ENCODE measurements around the gene TMEM95. TPM values are rescaled to one million over a fixed set of nuclear protein-coding genes. Genes with fewer than 3 reads are reported as not detected.

Gene TMEM95
- total and polyA plus RNA-seq, 10 of the 15 experiments (the other 5 are each of a cell fraction or from before 2014, with no cell fraction given), result 0.05 to 0.28 TPM; not detected in 8

- TF ChIP-seq ETV6 (conservative IDR thresholded peaks at IDR 0.05 in 1 of 2, IDR thresholded peaks at IDR 0.05 in 1 of 2; ENCODE audit: borderline replicate concordance in 1 of 2, low read depth in 1 of 2), result no peak
- TF ChIP-seq TCF12 (IDR thresholded peaks at IDR 0.05; ENCODE audit: low read depth, low read length), result 0 out of 2 replicates have a peak, but pooled peaks have one; percentile 1
- no peak for TF ChIP-seq PKNOX1 (IDR thresholded peaks at IDR 0.05)
- TF ChIP-seq SMC3 (IDR thresholded peaks at IDR 0.05; ENCODE audit: borderline replicate concordance, low read length), result no peak
- TF ChIP-seq HCFC1 (IDR thresholded peaks at IDR 0.05; ENCODE audit: low read length), result no peak
- TF ChIP-seq HDAC2 (IDR thresholded peaks at IDR 0.05), result no peak
- TF ChIP-seq TBL1XR1 (IDR thresholded peaks at IDR 0.05; ENCODE audit: low read depth, low read length), result no peak
- no peak for TF ChIP-seq IKZF2 (IDR thresholded peaks at IDR 0.05)
- TF ChIP-seq MYC (IDR thresholded peaks at IDR 0.05; ENCODE audit: insufficient read depth, insufficient read length, insufficient replicate concordance, low read length, severe bottlenecking), result no peak
- TF ChIP-seq SP1 (IDR thresholded peaks at IDR 0.05; ENCODE audit: low read depth, low read length), result no peak
- 0 out of 3 replicates have a peak, but pooled peaks have one; percentile 11 for TF ChIP-seq POU2F2 (IDR thresholded peaks at IDR 0.05; ENCODE audit: borderline replicate concordance, low read depth, low read length)
- TF ChIP-seq, protein P1, sequence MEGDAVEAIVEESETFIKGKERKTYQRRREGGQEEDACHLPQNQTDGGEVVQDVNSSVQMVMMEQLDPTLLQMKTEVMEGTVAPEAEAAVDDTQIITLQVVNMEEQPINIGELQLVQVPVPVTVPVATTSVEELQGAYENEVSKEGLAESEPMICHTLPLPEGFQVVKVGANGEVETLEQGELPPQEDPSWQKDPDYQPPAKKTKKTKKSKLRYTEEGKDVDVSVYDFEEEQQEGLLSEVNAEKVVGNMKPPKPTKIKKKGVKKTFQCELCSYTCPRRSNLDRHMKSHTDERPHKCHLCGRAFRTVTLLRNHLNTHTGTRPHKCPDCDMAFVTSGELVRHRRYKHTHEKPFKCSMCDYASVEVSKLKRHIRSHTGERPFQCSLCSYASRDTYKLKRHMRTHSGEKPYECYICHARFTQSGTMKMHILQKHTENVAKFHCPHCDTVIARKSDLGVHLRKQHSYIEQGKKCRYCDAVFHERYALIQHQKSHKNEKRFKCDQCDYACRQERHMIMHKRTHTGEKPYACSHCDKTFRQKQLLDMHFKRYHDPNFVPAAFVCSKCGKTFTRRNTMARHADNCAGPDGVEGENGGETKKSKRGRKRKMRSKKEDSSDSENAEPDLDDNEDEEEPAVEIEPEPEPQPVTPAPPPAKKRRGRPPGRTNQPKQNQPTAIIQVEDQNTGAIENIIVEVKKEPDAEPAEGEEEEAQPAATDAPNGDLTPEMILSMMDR (IDR thresholded peaks at IDR 0.05 in 2 of 3, conservative IDR thresholded peaks at IDR 0.05 in 1 of 3; ENCODE audit: control insufficient read depth in 2 of 3, extremely low read depth in 1 of 3, insufficient read depth in 1 of 3, low read depth in 3 of 3, low read length in 3 of 3), result no peak
- TF ChIP-seq PRDM15 (CRISPR knock-in tag; IDR thresholded peaks at IDR 0.05), result no peak
- TF ChIP-seq POLR2A (IDR thresholded peaks at IDR 0.05; ENCODE audit: low read depth, low read length), result peak; percentile 50
- no peak for TF ChIP-seq SMAD5 (IDR thresholded peaks at IDR 0.05; ENCODE audit: low read depth)
- no peak for TF ChIP-seq NR2F1 (conservative IDR thresholded peaks at IDR 0.05)
- no peak for TF ChIP-seq ESRRA (IDR thresholded peaks at IDR 0.05; ENCODE audit: low read length)
- TF ChIP-seq SMARCA5 (IDR thresholded peaks at IDR 0.05), result no peak
- TF ChIP-seq HSF1 (IDR thresholded peaks at IDR 0.05; ENCODE audit: low read depth, low read length), result no peak
- TF ChIP-seq TAF1 (IDR thresholded peaks at IDR 0.05; ENCODE audit: borderline replicate concordance, low read depth, low read length), result no peak
- no peak for TF ChIP-seq EP300 (IDR thresholded peaks at IDR 0.05; ENCODE audit: borderline replicate concordance in 1 of 2, control insufficient read depth in 1 of 2, low read depth in 2 of 2, low read length in 2 of 2)
- no peak for TF ChIP-seq MEF2B (IDR thresholded peaks at IDR 0.05; ENCODE audit: partially characterized antibody, poor library complexity, severe bottlenecking)
These were observed 40.9 kb upstream of the TMEM95 start (continued) for GRCh38 chr17:7313890-7314718.

Measured in GM12878 (cell line).